ENCODE measurements around the gene CHST3.
"Not testable (repeated sequence)": the region's sequence is repeated elsewhere in the genome, so short reads cannot be mapped to it uniquely, and the experiment has no call there.

The CHST3 gene

DNA sequence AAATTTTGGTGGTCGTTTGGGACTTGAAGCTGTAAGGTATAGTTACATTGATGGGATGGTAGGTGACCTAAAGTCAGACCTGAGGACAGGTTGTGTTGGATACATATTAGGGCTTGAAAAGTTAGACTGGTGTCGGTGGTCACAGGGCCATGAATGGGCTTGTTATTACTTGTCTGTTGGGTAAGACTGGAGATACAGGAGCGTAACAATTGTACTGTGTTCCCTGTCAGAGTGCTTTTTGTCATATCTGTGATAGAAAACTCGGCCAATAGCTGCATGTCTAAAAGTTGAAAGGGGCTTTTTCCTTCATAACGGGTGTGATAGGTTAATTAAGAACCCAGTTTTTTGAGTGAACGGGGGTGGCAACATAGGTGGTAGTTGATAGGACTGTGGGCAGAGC is 13.5 kb upstream of the CHST3 start:
- no peak for DNase-seq

GRCh38 chr10:71952745-71953144 is 11.4 kb upstream of the CHST3 start:
- DNase-seq, result no peak

- DNase-seq, result no peak
These were observed 6.5 kb upstream of the CHST3 start for GRCh38 chr10:71957546-71958275.

DNA sequence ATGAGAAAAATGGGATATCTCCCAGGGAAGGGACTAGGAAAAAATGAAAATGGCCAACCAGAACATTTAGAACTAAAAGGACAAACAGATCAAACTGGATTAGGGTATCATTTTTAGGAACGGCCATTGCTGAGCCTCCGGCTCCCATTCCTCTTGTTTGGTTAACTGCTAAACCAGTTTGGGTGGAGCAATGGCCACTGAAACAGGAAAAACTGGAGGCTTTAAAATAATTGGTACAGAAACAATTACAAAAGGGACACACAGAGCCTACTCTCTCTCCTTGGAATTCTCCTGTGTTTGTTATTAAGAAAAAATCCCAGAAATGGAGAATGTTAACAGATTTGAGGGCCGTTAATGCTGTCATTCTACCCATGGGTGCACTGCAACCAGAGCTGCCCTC is 4.7 kb upstream of the CHST3 start:
- no peak for DNase-seq

GRCh38 chr10:71961831-71962230 is 2.4 kb upstream of the CHST3 start:
- no peak for DNase-seq

DNA sequence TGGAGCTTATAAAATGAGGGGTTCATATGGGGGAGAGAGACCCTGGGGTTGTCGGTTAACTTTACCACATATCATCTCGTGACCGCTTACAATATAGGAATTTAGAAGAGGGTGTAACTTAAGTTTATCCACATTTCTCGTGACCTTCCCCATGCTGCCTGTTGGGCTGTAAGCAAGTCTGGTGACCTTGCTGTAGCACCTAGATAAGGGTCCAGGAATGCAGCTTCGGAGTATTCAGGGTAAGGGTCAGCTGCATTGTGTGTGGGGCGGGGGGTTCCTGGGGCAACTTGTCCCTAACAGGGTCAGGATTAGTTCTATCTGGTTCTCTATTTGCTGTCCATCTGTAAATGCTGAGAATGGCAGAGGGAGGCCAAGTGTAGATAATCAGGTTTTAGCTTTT is 1.3 kb upstream of the CHST3 start:
- DNase-seq, result no peak

DNA sequence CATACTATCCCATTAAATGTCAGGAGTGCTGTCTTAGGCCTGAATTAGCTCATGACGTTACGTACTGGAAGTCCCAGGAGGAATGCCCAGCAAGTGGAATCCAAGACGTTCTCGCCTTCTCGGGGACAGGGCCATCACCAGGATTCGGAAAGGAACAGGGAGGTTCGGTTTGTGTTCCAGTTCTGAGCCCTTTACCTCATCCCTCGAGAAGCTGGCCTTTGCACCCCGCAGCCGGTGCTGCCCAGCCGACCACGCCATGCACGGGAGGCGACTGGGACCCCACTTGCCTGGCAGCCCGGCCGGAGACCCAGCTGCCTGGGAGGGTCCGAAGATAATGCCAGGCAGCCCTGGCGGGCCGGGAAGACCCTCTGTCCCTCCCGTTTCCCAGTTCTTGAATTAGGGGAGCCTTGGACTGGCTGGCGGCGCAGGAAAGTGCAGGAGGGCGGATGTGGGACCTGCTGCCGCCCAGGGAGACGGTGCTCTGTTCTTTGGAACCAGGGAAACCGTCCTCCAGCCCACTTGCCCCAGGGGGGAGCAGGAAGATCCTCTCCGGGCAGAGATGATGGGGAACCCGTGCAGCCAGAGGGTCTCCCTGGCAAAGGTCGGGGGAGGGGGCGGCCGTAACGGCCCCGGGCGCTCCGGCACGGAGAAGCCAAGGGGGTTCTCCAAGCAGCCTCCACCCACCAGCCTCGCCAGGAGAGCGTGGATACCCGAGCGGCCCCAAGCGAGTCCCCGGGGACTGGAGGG is 671 bp upstream of the CHST3 start:
- no peak for DNase-seq

- DNase-seq, result no peak
These were observed 734 bp downstream of the CHST3 start for GRCh38 chr10:71964743-71965515.

- no peak for DNase-seq
These were observed 1.4 kb downstream of the CHST3 start for GRCh38 chr10:71965623-71966022.

DNA sequence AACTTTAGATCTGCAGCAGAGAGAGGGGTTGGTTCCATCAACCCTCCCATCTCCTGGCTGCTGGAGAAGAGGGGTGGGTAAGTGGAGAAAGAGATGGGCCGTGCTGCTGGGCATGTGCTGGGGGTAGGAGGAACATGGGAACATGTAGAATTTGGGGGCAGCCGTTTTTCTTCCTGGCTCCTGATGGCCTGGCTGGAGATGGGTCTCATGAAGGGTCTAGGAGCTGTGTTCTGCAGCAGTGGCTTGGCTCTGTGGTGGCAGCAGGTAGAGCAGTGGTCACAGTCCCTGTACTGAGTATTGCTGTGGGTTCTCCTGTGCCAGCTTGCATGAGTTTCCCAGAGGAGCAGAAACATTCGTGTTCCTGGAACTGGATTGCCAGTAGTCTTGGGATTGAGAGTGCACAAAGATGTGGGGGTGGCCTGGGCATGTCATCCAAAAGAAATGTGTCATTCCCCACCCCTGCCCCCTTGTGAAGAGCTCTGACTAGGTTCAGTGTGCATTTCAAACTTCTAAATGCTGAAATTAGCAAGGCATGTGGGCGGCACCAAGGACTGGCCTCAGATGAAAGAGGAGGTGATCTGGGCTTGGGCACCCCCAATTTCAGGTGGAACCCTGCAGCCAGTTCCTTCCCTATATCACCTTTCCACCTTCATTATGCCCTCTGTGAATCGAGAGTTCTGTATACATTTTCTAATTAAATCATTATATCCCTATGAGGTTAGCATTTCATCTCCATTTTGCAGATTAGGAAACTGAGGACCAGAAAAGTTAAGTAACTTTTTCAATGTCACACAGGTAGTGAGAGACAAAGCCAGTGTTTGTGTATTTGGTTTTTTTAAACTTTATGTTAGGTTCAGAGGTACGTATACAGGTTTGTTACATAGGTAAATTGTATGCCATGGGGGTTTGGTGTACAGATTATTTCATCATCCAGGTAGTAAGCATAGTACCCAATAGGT is 2.1 kb downstream of the CHST3 start:
- DNase-seq, result no peak

DNA sequence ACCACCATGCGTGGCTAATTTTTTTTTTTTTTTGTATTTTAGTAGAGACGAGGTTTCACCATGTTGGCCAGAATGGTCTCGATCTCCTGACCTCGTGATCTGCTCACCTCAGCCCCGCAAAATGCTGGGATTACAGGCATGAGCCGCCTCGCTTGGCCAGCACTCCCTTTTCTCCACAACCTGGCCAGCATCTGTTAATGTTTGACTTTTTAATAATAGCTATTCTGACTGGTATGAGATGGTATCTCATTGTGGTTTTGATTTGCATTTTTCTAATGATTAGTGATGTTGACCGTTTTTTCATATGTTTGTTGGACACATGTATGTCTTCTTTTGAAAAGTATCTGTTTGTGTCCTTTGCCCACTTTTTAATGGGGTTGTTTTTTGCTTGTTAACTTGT is 3.8 kb downstream of the CHST3 start:
- DNase-seq, result not testable (repeated sequence)

DNA sequence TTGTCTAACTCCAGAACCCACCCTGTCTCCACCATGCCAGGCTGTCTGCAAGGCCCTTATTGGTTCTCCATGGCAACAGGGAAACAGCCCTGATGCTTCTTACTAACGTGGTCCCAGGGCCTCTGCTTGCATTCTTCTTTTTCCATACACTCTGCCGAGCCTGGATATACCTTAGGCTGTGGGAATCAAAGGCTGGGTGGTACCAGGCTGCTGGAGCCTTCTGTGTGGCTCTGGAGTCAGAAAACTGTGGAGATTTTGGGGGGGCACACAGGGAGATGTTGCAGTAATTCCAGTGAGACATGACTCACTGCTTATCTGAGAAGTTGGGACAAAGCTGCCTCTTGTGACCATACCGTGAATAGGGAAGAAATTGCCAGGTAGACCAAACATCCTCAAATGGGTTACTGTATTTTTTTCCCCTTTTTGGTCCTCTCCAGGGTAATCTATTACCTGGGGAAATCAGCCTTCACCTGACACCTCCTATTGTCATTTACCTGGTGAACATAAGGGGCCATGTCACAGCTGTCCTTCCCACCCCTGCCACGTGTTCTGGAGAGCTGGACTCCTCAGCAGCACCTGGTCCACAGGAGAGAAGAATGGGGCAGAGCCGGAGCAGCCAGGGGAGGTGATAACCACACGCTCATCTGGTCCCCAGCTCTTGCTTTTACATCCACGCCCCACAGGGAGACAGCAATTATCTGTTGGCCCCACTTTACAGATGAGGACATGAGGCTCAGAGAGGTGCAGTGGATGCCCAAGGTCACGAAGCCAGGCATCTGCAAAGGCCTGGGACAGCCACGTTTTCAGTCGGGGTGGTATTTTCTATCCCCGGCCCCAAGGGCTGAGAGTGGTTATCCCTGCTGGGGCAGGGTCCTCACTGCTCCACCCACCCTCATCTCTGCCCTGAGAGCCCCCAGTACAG is 4.6 kb downstream of the CHST3 start:
- no peak for DNase-seq

GRCh38 chr10:71969929-71970328 is 5.7 kb downstream of the CHST3 start:
- DNase-seq, result no peak

DNA sequence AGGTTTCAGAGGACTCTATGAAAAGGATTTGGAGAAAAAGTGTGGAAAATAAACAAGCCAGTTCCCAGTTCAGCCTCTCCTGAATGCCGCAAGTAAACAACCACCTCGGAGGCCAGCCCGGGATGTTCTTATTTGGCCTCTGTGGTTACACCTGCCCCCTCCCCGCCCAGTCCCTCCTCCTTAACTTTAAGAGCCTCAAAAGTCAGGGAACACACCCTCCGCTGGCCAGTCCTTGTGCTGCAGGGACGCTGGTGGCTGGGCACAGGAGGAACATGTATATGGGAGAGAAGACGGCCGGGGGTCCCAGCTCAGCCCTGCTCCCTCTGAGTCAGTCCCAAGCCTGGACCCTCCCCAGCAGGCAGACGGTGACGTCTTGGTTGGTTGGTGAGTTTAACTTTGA is 6.1 kb downstream of the CHST3 start:
- DNase-seq, result no peak

GRCh38 chr10:71970869-71971268 is 6.7 kb downstream of the CHST3 start:
- DNase-seq, result no peak

- no peak for DNase-seq
These were observed 7.1 kb downstream of the CHST3 start for GRCh38 chr10:71971311-71971731.

GRCh38 chr10:71971769-71972555 is 7.8 kb downstream of the CHST3 start:
- no peak for DNase-seq

DNA sequence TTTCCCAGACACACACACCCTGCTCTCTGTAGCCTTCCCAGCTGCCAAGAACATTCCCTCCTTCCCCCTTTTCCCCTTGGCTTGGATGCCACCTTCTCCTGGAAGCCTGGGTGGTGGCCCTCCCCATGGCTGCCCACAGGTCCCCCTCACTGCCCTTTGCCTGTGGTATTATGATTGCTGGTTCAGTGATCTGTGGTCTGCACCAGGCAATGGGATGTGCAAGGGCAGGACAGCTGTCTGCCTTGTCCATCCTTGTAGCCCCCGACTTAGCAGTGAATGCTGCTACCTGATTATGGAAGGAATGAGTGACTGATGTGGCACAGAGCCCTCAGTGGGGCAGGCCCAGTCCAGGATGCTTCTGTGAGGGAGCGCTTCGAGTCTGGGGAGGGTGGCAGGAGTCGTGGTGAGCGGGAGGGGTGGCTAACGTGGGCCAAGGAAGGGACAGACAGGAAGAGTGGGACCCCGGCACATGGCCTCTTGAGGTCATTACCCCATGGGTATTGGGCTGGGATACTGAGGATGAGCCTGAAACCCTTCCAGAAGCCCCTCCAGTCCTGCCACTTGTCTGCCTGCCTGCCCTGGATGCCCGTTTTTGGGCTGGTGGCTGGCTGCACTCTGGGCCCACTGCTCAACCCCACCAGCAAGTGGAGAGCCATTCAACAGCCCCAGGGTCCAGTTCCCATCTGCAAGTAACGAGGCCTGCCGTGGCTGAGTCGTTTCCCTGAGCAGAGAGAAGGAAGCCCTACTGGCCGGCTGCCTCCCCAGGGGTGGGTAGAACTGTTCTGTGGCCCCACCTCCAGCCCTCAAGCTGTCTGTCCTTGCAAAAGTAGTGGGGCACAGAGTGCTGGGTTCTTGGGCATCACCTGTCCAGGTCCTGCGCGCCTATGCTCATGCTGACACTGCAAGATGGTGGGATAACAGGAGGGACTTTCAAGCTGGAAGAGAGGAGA is 8.8 kb downstream of the CHST3 start:
- no peak for DNase-seq

GRCh38 chr10:71973777-71974488 is 9.7 kb downstream of the CHST3 start:
- DNase-seq, result no peak
